ENCODE data around the gene TTC4. TPM values are rescaled to one million over a fixed set of nuclear protein-coding genes. Genes with fewer than 3 reads are reported as not detected.
A peak's percentile ranks its signal among the peaks of the same experiment; 100 is the strongest.

TTC4 gene
- total RNA-seq, 1 experiment from 2014 or later = 30.8 TPM

DNA sequence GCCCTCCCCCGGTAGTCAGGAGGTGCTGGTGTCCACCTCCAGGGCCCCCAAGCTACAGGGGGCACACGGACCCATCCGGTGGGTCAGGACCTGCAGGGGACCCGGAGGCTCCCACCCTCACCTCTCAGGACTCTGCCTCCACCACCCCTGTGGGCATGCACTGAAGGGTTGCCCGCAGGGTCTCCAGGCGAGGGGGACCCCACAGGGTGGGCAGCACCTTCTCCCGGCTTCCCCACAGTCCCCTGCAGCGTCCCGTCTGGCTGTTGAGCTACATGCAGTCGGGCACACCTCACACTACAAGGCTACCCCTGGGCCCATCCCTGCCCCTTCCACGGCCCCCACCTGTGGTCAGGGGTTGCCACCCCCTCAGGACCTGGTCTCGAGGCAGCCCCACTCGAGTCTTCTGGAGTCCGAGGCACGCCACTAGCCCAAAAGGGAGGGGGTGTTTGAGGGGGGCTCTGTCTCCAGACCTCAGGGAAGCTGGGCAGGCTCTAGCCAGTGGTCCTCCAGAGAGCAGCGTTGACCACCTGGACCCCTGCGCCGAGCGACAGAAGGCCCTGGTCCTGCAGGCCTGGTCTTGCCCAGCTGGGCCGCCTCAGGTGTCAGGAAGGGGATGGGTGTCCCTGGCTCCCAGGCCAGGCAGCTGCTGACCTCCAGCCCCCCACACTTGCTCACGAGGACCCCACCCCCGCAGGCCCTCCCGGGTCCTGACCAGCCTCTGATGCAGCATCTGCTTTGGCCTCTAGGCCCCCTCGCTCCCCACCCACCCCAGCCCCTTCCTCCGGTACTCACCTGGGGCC is 39.0 kb downstream of the TTC4 start:
- Histone ChIP-seq H3K9me3 (ENCODE audit: control insufficient read depth, low read depth, low read length) (no peaks in the 10 kb centered on the region), H3K56ac (ENCODE audit: insufficient read length, low read depth, low read length) (no peak overlapping the region), H3K4me1 (ENCODE audit: insufficient read depth, low read length) (no peaks in the 10 kb centered on the region), H3T11ph (ENCODE audit: low read length) (no peak overlapping the region), H2BK20ac (ENCODE audit: low read depth, low read length, poor library complexity, severe bottlenecking) (no peak overlapping the region), H3K14ac (ENCODE audit: insufficient read depth, low read length) (no peak overlapping the region), H3K79me2 (ENCODE audit: insufficient read depth, low read length) (no peaks in the 10 kb centered on the region), H2BK120ac (ENCODE audit: low read depth, low read length, poor library complexity, severe bottlenecking) (no peak overlapping the region), H4K20me1 (ENCODE audit: control insufficient read depth, insufficient read depth, insufficient read length) (peaks cover 3% of the 10 kb centered on the region), H3K9ac (ENCODE audit: extremely low read depth, insufficient read length, low read length) (no peak overlapping the region), H2AFZ (ENCODE audit: low read length) (no peak overlapping the region), H3K27ac (ENCODE audit: insufficient read length, low read depth, low read length) (no peak overlapping the region), H3K23me2 (ENCODE audit: insufficient read length, low read depth, low read length, poor library complexity, severe bottlenecking) (no peaks in the 10 kb centered on the region), H2BK15ac (ENCODE audit: low read depth, low read length) (no peak overlapping the region), H3K4ac (ENCODE audit: low read depth, low read length) (no peak overlapping the region), H2BK12ac (ENCODE audit: insufficient read length, low read depth, low read length) (no peak overlapping the region), H4K91ac (ENCODE audit: insufficient read length, low read depth, low read length) (no peak overlapping the region), H3K18ac (ENCODE audit: insufficient read length, low read depth, low read length) (no peak overlapping the region), H2AK5ac (ENCODE audit: insufficient read length, low read length) (no peak overlapping the region), H2BK5ac (ENCODE audit: insufficient read length, low read length) (no peak overlapping the region), H3K4me2 (ENCODE audit: insufficient read depth, insufficient read length, low read length) (no peak overlapping the region), H4K8ac (replicated peaks; ENCODE audit: insufficient read length, low read depth, low read length) (no peak overlapping the region), H3K27me3 (ENCODE audit: insufficient read depth, low read length) (no peaks in the 10 kb centered on the region), H3K79me1 (ENCODE audit: insufficient read depth, low read depth, low read length, poor library complexity, severe bottlenecking) (no peaks in the 10 kb centered on the region), H4K5ac (ENCODE audit: insufficient read length, low read depth, low read length) (no peak overlapping the region), H3K23ac (ENCODE audit: insufficient read length, low read depth, low read length) (no peak overlapping the region)
- Mint-ChIP-seq H3K4me3 (no peak overlapping the region), H3K27me3 (ENCODE audit: low read depth) (no peaks in the 10 kb centered on the region), H3K4me1 (peaks cover 15 to 19% of the 10 kb centered on the region in 2 experiments), H3K36me3 (ENCODE audit: insufficient read depth in 1 of 3, low read depth in 3 of 3) (peaks cover 4 to 32% (median 20%) of the 10 kb centered on the region in 3 experiments; a peak in 4 of 7 replicates), H3K9me3 (no peaks in the 10 kb centered on the region), H3K27ac (peak overlapping the region in 1 of 3 experiments; percentile 65; a peak in 1 of 7 replicates)
- WGBS (ENCODE audit: extremely low coverage, insufficient read length, low lambda C conversion rate) = no CpG with 5 or more reads among the region's 25 CpGs
- DNase-seq = no peak
- TF ChIP-seq, protein P1, sequence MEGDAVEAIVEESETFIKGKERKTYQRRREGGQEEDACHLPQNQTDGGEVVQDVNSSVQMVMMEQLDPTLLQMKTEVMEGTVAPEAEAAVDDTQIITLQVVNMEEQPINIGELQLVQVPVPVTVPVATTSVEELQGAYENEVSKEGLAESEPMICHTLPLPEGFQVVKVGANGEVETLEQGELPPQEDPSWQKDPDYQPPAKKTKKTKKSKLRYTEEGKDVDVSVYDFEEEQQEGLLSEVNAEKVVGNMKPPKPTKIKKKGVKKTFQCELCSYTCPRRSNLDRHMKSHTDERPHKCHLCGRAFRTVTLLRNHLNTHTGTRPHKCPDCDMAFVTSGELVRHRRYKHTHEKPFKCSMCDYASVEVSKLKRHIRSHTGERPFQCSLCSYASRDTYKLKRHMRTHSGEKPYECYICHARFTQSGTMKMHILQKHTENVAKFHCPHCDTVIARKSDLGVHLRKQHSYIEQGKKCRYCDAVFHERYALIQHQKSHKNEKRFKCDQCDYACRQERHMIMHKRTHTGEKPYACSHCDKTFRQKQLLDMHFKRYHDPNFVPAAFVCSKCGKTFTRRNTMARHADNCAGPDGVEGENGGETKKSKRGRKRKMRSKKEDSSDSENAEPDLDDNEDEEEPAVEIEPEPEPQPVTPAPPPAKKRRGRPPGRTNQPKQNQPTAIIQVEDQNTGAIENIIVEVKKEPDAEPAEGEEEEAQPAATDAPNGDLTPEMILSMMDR (conservative IDR thresholded peaks at IDR 0.05) = no peak
